HG03280 (cell line): ENCODE data around the gene DDOST.
"Not testable (repeated sequence)": the region's sequence is repeated elsewhere in the genome, so short reads cannot be mapped to it uniquely, and the experiment has no call there.

Experiments used
- ATAC-seq: cut with Tn5 transposase; IDR thresholded peaks from one replicate; pipeline ENCODE4 v1.9.1; 2021; ENCODE audit warnings: mild to moderate bottlenecking, moderate library complexity; ENCODE audit not compliant: unreplicated experiment

DDOST gene

DNA sequence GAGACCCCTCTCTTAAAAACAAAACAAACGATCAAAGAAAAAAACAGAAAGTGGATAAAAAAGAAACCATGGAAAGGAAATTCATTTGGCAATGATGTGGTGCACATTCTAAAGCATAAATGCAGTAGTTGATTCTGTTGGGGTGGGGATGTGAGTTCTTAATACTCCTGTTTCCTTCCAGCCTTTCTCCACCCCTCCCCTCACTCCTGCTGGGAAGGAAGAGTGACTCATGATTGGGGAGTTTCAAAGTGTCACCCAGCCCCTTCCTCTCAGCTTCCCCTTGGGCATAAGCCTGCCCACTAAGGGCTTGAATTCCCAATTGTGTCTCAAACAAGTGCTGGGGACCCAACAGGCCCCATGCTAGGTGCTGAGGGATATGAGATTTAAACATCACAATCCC, 34.6 kb downstream of the DDOST start:
- no peak for ATAC-seq

DNA sequence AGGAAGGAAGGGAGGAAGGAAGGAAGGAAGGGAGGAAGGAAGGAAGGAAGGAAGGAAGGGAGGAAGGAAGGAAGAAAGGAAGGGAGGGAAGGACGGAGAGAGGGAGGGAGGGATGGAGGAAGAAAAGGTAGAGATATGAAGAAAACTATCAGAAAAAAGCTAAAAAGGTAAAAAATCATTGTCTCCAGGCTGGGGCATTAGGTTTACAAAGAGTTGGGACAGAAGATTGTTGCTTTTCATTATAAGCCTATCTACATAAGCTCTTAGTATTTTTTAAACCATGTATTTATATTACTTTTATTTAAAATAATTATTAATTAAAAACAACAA, 35.1 kb downstream of the DDOST start:
- ATAC-seq, result no peak

DNA sequence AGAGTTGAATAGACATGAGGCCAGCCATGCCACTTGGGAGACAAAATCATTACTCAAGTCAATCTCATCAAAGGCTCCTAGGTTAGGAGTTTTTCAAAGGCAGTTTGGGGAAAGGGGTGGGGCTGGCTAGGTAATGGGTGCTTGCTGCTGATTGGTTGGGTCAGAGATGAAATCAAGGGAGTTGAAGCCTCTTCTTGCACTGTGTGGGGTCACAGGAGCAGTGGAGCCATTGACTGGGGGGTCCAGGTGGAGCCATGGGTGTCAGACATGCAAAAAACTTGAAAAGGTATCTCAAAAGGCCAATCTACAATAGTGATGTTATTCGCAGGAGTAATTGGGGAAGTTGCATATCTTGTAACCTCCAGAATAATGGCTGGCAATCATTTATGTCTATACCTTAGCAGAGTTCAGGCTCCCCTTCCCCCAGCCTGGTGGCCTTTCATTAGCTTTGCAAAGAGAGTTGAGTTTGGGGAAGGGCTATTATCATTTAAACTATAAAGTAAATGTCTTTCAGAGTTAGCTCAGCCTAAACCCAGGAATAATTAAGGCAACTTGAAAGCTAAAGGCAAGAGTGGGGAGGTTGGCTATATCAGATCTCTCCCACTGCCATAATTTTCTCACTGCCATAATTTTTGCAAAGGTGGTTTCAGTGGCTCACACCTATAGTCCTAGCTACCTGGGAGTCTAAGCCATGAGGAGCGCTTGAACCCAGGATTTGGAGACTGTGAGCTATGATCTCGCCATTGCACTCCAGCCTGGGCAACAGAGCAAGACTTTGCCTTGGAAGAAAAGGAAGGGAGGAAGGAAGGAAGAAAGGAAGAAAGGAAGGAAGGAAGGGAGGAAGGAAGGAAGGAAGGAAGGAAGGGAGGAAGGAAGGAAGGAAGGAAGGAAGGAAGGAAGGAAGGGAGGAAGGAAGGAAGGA, 35.7 kb downstream of the DDOST start:
- no peak for ATAC-seq

DNA sequence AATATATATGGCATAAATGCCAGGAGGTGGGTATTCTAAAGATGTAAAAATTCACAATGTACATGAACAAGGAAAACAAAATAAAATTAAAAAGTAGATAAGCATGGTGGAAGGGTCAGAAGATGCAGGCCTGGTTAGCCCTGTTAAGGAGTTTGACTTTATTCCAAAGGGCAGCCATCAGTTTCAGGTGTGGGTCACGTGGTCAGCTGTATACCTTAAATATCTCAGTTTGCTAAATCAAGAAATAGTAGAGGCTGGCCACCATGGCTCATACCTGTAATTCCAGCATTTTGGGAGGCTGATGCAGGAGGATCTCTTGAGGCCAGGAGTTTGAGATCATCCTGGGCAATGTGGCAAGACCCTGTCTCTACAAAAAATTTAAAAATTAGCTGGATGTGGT, 36.5 kb downstream of the DDOST start:
- no peak for ATAC-seq

DNA sequence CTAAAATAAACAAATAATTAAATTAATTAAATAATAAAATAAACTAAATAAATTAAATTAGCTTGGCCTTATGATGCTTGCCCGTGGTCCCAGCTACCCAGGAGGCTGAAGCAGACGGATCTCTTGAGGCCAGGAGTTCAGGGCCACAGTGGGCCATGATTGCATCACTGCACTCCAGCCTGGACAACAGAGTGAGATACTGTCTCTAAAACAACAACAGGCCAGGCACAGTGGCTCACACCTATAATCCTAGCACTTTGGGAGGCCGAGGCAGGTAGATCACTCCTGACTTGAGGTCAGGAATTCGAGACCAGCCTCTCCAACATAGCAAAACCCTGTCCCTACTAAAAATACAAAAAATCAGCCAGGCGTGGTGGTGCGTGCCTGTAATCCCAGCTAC, 40.2 kb downstream of the DDOST start:
- no peak for ATAC-seq

DNA sequence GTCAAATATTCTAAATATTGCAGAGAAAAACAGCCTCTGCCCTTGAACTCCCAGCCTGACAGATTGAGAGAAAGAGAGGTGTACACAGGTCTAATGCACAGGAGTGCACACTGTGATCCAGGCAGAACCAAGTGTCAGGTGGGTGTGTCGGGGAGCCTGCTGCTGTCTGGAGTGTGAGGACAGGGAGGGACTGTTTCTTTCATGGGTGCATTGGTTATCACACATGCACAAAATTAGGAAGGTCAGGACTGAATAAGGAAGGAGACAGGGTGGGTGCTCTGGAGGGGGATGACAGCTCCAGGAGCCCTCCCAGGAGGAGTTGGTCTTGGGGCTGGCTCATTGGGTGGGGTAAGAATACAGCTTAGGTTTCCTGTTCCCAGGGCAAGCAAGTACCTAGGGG, 41.2 kb downstream of the DDOST start:
- ATAC-seq, result no peak

DNA sequence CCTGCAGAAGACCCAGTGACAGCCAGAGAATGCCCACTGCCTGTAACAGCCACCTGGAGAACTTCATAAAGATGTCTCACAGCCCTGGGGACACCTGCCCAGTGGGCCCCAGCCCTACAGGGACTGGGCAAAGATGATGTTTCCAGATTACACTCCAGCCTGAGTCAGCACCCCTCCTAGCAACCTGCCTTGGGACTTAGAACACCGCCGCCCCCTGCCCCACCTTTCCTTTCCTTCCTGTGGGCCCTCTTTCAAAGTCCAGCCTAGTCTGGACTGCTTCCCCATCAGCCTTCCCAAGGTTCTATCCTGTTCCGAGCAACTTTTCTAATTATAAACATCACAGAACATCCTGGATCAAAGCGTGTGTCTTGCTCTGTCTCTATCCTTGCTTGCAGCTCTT, 42.6 kb downstream of the DDOST start:
- ATAC-seq, result no peak

DNA sequence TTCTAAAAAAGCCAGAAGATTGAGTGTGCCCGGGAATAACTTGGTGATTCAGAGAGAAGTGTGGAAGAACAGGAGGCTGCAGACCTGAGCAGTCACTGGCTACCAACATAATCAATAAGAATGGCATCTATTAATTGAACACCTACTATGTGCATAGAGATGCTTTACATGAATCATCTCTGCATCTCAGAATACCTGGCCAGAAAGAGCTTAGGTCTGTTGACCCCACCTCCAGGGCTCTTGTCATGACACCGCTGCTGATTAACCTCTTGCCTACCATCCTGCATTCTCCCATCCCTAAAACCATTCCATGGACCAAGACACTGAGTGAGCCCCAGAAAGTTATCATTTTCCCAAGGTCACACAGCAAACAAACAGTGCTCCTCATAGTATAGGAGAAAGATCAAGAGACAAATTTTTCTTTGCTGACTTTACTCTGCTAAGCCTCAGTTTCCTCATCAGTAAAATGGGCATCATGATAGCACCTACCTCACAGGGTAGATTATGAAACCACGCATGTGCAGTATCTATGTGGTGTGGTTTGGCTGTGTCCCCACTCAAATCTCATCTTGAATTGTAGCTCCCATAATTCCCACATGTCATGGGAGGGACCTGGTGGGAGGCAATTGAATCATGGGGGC, 44.2 kb downstream of the DDOST start:
- ATAC-seq, result no peak

DNA sequence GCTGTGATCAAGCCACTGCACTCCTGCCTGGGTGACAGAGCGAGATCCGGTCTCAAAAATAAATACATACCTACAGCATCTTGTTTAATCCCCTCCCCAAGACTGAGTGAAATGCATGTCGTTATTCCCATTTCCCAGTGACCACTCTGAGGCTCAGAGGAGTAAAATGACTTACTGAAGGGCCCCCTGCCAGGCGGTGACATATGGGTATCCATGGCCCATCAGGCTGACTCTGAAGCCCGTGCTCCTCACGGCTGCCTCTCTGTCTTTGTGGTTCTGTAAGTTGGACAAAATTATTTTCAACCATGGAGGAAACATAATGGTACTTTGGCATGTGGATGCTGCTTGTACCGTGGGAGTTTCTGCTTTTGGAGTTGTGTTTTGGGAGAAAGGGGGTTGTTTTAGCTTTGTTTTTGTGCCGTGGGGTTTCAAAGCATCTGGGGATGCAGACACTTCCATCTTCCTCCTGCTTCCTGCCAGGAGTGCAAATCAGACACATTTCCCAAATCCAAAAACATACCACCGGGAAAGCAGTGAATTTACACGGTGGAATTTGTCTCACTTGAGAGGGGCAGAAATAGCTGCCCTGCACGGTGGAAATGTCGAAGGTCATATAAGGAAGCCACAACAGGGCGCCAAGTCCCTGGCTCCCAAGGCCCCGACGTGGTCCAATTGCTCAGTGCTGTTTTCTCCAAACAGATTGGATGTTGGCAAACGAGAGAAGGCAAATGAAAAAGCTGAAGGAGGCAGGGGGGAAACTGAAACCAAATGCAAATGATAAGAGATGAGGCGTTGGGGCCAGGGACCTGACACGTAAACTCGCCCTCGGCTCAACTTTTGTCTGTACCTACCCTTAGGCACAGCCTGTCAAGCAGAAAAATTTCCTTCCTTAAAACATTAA, 45.0 kb downstream of the DDOST start:
- no peak for ATAC-seq

DNA sequence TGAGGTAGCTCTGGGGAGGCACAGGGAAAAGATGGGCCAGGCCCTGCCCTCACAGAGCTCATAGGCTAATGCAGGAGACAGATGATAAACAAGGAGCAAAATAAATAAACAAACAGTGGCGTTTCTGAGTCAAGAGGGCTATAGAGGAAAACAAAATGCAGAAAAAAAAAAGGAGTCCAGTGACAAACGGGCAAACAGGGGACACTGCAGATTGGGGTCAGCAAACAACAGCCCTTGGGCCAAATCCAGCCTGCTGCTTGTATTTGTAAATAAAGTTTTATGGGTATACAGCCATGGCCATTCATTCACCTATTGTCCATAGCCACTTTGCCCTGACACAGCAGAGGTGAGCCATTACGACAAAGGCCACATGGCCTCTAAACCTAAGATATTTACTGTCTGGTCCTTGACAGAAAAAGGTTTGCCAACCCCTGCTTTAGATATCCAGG, 47.0 kb downstream of the DDOST start:
- ATAC-seq, result no peak

DNA sequence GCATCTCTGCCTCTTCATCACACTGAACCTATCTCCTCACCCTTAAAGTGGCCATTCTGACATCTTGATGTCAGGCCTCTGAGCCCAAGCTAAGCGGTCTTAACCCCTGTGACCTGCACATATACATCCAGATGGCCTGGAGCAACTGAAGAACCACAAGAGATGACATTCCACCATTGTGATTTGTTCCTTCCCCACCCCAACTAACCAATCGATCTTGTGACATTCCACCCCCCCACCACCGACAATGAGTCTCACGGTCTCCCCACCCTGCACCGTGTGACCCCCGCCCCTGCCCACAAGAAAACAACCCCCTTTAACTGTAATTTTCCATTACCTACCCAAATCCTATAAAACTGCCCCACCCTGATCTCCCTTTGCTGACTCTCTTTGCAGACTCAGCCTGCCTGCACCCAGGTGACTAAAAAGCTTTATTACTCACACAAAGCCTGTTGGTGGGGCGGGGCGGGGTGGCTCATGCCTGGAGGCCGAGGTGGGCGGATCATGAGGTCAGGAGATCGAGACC, 48.9 kb downstream of the DDOST start:
- no peak for ATAC-seq

DNA sequence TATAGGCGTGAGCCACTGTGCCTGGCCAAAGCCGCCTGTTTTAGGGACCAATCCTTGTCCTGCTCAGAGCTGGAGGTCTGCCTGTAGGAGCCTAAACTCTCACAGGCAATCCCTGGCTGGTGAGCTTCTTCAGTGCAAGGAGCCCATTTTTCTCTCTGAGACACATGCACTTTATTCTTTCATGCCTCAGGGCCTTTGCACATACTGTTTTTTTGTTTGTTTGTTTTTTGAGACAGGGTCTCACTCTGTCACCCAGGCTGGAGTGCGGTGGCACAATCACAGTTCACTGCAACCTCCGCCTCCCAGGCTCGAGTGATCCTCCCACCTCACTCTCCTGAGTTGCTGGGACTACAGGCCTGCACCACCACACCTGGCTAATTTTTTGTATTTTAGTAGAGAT, 49.5 kb downstream of the DDOST start:
- no peak for ATAC-seq

DNA sequence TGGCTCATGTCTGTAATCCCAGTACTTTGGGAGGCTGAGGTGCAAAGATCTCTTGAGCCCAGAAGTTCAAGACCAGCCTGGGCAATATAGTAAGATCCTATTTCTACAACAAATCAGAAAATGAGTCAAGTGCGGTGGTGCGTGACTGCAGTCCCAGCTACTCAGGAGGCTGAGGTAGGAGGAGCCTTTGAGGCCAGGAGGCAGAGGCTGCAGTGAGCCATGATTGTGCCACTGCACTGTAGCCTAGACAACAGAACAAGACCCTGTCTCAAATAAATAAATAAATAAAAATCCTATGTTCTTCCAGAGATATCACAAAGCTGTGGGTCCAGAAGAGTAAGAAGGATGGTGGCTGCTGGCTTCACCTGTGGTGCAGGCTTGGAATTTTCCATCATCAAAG, 50.2 kb downstream of the DDOST start:
- no peak for ATAC-seq

DNA sequence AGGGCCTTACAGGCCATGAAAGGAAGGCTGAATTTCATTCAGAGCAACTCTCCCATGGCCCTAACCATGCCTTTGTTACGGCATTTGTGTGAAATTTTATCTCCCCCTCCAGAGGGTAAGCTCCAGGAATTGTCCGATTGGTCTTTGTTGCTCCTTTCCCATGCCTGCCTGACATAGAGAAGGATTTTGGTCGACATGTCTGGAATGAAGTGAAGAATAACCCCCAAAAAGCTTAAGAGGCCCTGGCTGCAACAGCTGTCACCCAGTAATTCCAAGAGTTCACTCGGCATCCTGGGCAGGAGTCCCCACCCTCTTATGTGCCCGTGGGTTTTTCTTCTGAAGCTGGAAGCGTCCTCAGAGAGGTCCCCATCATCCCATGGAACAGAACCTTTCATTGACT, 51.6 kb downstream of the DDOST start:
- ATAC-seq, result no peak

DNA sequence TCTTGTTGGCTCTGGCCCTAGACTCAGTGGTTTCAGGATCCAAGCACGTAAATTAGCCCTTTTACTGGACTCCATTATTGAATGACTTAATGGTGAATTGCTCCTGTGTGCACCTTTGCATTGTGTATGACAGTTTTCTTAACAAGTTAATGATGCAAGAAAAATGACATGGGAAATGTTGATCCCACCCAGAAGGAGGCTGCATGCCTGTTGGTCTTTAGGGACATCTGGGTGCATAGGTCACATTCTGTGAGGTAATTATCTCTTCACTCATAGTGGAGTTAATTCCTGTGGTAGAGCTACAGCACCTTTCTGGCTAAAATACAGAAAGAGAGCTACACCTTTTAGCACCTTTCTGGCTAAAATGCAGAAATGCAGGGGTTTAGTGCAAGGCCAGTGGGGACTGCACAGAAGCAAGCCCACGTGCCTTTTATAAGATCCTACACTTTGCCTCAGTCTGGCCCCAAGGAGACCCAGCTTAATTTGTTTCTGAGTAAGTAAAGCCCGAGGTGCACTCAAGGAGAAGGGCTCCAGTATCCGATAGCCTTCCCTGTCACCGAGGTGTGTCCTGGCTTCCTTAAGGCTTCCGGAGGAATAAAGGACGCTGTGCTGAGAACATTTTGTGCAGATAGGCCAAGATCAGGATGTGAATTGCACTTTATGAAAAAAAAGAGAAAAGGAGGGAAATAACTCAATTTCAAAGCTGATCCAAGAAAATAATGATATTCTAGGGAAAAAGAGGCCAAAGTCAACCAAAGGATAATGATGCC, 54.2 kb downstream of the DDOST start:
- not testable (repeated sequence) for ATAC-seq

DNA sequence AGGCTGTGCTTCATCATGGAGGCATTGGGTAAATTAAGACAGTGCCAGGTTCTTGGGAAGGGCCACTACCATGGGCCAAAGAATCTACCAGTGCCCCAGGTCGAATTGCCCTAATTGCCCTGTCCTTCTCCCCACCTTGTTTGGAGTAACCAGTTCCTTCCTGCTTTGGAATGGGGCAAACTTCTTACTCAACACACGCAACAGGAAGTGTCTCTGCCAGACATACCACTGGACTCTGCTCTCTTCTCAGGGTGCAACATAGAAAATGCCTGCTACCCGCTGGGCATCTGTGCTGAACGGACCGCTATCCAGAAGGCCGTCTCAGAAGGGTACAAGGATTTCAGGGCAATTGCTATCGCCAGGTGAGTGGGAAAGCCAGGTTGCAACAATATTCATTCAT, 56.5 kb downstream of the DDOST start:
- ATAC-seq, result no peak

DNA sequence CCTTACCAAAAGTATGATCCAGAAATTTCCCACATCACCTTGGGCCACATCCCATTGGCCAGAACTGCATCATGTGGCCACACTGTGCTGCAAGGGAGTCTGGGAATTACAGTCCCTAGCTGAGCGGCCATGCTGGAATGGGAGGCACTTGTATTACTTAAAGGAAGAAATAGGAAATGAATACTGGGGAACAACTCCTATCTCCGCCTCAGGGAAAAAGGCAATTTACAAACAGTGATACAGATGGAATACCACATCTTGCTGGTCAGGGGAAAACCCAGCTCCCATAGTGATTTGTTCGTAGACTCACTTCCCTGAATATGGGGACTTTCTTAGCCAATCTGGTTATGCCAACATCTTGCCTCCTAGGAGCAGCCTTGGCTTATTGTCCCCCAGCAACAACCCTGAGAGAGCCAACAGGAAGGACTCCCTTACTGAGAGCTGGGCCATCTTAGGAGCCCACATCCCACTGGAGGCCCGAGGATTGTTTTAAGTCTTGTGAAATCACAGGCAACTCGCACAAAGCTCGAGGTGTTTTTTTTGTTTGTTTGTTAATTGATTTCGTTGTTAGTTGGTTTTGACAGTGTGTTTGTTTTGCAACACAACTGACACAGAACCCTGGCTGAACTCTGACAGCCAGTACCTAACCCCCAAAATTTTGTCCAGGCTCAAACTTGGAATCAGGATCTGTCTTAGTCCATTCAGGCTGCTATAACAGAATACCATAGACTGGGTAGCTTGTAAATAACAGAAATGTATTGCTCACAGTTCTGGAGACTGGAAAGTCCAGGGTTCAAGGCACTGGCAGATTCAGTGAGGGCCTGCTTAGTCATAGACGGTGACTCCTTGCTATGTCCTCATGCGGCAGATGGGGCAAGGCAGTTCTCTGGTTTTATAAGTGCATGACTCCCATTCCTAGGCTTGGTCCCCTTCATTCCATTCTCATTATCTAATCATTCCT, 57.4 kb downstream of the DDOST start:
- ATAC-seq, result no peak

DNA sequence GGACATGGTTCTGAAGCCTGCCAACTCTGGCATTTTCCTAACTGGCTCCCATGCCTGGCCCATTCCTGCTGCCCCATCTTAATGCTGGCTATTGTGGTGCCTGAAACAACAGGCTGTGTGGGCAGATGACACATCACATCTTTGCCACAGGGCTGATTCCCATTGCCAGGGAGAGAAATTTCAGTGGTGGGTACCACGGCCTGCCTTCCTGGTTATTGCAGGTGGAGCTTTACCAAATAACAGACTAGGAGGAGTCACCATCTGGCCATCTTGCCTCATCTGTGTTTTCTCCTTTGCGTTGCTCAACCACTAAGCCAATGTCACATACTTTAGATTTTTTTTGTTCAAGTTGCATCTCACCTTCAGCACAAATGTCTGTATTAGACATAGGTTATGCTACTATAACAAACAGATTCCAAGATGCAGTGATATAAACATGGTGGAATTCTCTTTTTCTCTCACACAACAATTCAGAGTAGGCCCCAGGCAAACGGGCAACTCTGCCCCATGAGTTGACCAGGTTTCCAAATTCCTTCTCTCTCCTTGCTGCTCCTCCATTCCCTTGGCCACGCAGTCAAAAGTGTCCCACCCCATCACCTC, 58.2 kb downstream of the DDOST start:
- ATAC-seq, result no peak
